RPMI7951 (cell line): ENCODE results near the gene EIF5AL1. TPM values are rescaled to one million over a fixed set of nuclear protein-coding genes. Genes with fewer than 3 reads are reported as not detected.
"Not testable (repeated sequence)": the region's sequence is repeated elsewhere in the genome, so short reads cannot be mapped to it uniquely, and the experiment has no call there.

Source experiments
- DNase-seq: peaks from one replicate; pipeline ENCODE4 v3.0.0-alpha.2; 2012; ENCODE audit warnings: low read depth
- total RNA-seq: library from RNA; depleted of rRNA; stranded (reverse); fragments of >200 nt; shearing (Covaris generic); gene quantifications from 2 replicates; pipeline ENCODE4 v1.2.3, GENCODE V29; 2014; rRNA removed

Gene EIF5AL1
- total RNA-seq, 1 experiment from 2014 or later: 0.12 TPM

- DNase-seq: no peak
Measured at GRCh38 chr10:79555354-79556309, 43.3 kb downstream of the EIF5AL1 start.

- not testable (repeated sequence) for DNase-seq
Measured at GRCh38 chr10:79556961-79557360, 44.6 kb downstream of the EIF5AL1 start.

- peak; percentile 19 for DNase-seq
Measured at GRCh38 chr10:79559726-79560125, 47.4 kb downstream of the EIF5AL1 start.

- no peak for DNase-seq
Measured at GRCh38 chr10:79560160-79560709, 47.9 kb downstream of the EIF5AL1 start, which contains the start of gene SFTPA2. Gene SFTPA2, minus strand, starts transcription at chr10:79560407. Its CDS starts 924 bp downstream, at chr10:79559483.

- no peak for DNase-seq
Measured at GRCh38 chr10:79561257-79561656, 48.9 kb downstream of the EIF5AL1 start.

- DNase-seq: peak; percentile 34
Measured at GRCh38 chr10:79562135-79562756, 49.9 kb downstream of the EIF5AL1 start.

GRCh38 chr10:79563426-79563825, 51.1 kb downstream of the EIF5AL1 start:
- no peak for DNase-seq

Other genes starting within 250 kb of the EIF5AL1 start
- gene PPIF, start 165.1 kb upstream of the EIF5AL1 start, total RNA-seq: 19.1 and 23.0 TPM in 2 replicates
- 21.0 and 24.6 TPM in 2 replicates for gene ZCCHC24, start 66.9 kb upstream of the EIF5AL1 start, total RNA-seq
- gene SFTPA2, start 47.9 kb downstream of the EIF5AL1 start, total RNA-seq: not detected in 2 replicates
- gene SFTPA1, start 98.4 kb downstream of the EIF5AL1 start, total RNA-seq: not detected in 2 replicates
- 0.24 and 0.29 TPM in 2 replicates for gene NUTM2B, start 190.7 kb downstream of the EIF5AL1 start, total RNA-seq